Keratinocyte (primary cell): Measurements from ENCODE around the gene ARHGAP4. TPM values are rescaled to one million over a fixed set of nuclear protein-coding genes. Genes with fewer than 3 reads are reported as not detected.

ENCODE experiments used
- DNase-seq: peaks from one replicate; pipeline ENCODE4 v3.0.0-alpha.2; 2011; ENCODE audit warnings: low read depth, missing footprints, low spot score
- FAIRE-seq: peaks from 2 replicates; lab custom pipeline; 2011; peaks lifted over from hg19 to GRCh38; lab: Jason Lieb, UNC
- H2AFZ ChIP-seq: 2 replicates; pipeline ENCODE4 v1.6.0; 2012; ENCODE audit warnings: low read length, control low read depth, inconsistent platforms; ENCODE audit not compliant: control insufficient read depth
- H3K27ac ChIP-seq: 2 replicates; pipeline ENCODE4 v1.5.1; 2011; ENCODE audit warnings: low read length; ENCODE audit not compliant: control insufficient read depth, insufficient read depth
- H3K27me3 ChIP-seq: 3 replicates; pipeline ENCODE4 v1.6.0; 2011; ENCODE audit warnings: low read length; ENCODE audit not compliant: control insufficient read depth, insufficient read depth; ENCODE audit errors: extremely low read depth
- H3K36me3 ChIP-seq, 2 experiments: 2 replicates in 1 of 2; 3 replicates in 1 of 2; pipeline ENCODE4 v1.5.1; 2011; ENCODE audit warnings: low read length in 2 of 2, mild to moderate bottlenecking in 1 of 2; ENCODE audit not compliant: control insufficient read depth in 2 of 2, insufficient read depth in 2 of 2; ENCODE audit errors: extremely low read depth in 1 of 2
- H3K4me1 ChIP-seq: 3 replicates; pipeline ENCODE4 v1.5.1; 2011; ENCODE audit warnings: low read length; ENCODE audit not compliant: control insufficient read depth, insufficient read depth; ENCODE audit errors: extremely low read depth
- H3K4me2 ChIP-seq: 3 replicates; pipeline ENCODE4 v1.6.0; 2011; ENCODE audit warnings: low read depth, low read length; ENCODE audit not compliant: control insufficient read depth, insufficient read depth; ENCODE audit errors: extremely low read depth
- H3K4me3 ChIP-seq, 3 experiments: fragments of 200-600 bp in 1 of 3; sonication (generic) in 1 of 3; 2 replicates in 2 of 3; 3 replicates in 1 of 3; pipeline ENCODE4 v1.5.1; 2011 to 2016; ENCODE audit warnings: low read length in 3 of 3, mild to moderate bottlenecking in 3 of 3, control low read depth in 2 of 3, inconsistent platforms in 1 of 3, low read depth in 1 of 3, mixed read lengths in 1 of 3, mixed run types in 1 of 3, moderate library complexity in 1 of 3; ENCODE audit not compliant: control insufficient read depth in 2 of 3, insufficient read depth in 2 of 3; ENCODE audit errors: extremely low read depth in 1 of 3
- H3K79me2 ChIP-seq: 2 replicates; pipeline ENCODE4 v1.6.0; 2012; ENCODE audit warnings: low read length; ENCODE audit not compliant: control insufficient read depth, insufficient read depth
- H3K9ac ChIP-seq: 3 replicates; pipeline ENCODE4 v1.6.0; 2011; ENCODE audit warnings: low read length; ENCODE audit not compliant: control insufficient read depth, insufficient read depth; ENCODE audit errors: extremely low read depth
- H3K9me1 ChIP-seq: 3 replicates; pipeline ENCODE4 v1.6.0; 2011; ENCODE audit warnings: low read length; ENCODE audit not compliant: control insufficient read depth, insufficient read depth; ENCODE audit errors: extremely low read depth
- H3K9me3 ChIP-seq: 2 replicates; pipeline ENCODE4 v1.5.1; 2012; ENCODE audit warnings: low read depth, low read length; ENCODE audit not compliant: control insufficient read depth
- H4K20me1 ChIP-seq: 3 replicates; pipeline ENCODE4 v1.6.0; 2011; ENCODE audit warnings: low read length; ENCODE audit not compliant: control insufficient read depth, insufficient read depth; ENCODE audit errors: extremely low read depth
- CTCF ChIP-seq, 3 experiments: IDR thresholded peaks in 1 of 3; conservative IDR thresholded peaks in 1 of 3; optimal IDR thresholded peaks in 1 of 3; 2 replicates in 2 of 3; 3 replicates in 1 of 3; pipeline versions ENCODE3 to v1.5.1; 2011; ENCODE audit warnings: low read length in 3 of 3, mild to moderate bottlenecking in 3 of 3, moderate library complexity in 2 of 3, control low read depth in 1 of 3, inconsistent platforms in 1 of 3; ENCODE audit not compliant: insufficient read depth in 2 of 3; ENCODE audit errors: extremely low read depth in 1 of 3
- EZH2 ChIP-seq: IDR thresholded peaks from one replicate; pipeline ENCODE4 v1.6.1; 2012; ENCODE audit warnings: inconsistent platforms, mild to moderate bottlenecking, low read length, moderate library complexity
- dilution Hi-C: fragments of 300-500 bp; cut with MboI; formaldehyde crosslinking; loops from one replicate; pipeline ENCODE4 v1.7.0; 2020; ENCODE audit warnings: low sequenced_read_pairs; ENCODE audit not compliant: extremely low pct_ligation_motif_present
- polyA plus RNA-seq, 5 experiments: library from polyadenylated mRNA; depleted of rRNA in 3 of 5; stranded (reverse) in 3 of 5; stranded (forward) in 1 of 5; unstranded in 1 of 5; fragments of >200 nt; gene quantifications; 1 replicate in 1 of 5; 2 replicates in 3 of 5; 3 replicates in 1 of 5; pipeline versions ENCODE4 v1.2.1 to v1.2.3, GENCODE V29; 2011 to 2012; ENCODE audit warnings: missing spikeins in 2 of 5, low read depth in 1 of 5, low replicate concordance in 1 of 5

Gene ARHGAP4
- polyA plus RNA-seq, 1 donor (not counting 4 experiments of a cell fraction or from before 2014, with no cell fraction given), result 0.35 TPM

GRCh38 chrX:153964105-153964504, 38.0 kb upstream of the ARHGAP4 start:
- TF ChIP-seq EZH2, result no peak
- TF ChIP-seq CTCF (optimal IDR thresholded peaks at IDR 0.05 in 1 of 3, IDR thresholded peaks at IDR 0.05 in 1 of 3, conservative IDR thresholded peaks at IDR 0.05 in 1 of 3; ENCODE audit: extremely low read depth in 1 of 3, insufficient read depth in 2 of 3, low read length in 3 of 3), result no peak
- Histone ChIP-seq H3K9me1 (no peaks in the 10 kb centered on the region), H3K27ac (no peak overlapping the region), H4K20me1 (peaks cover 17% of the 10 kb centered on the region), H3K9ac (no peak overlapping the region), H3K27me3 (no peaks in the 10 kb centered on the region), H3K4me2 (no peak overlapping the region), H3K4me3 (no peak overlapping the region), H2AFZ (no peak overlapping the region), H3K9me3 (no peaks in the 10 kb centered on the region), H3K79me2 (peaks cover 62% of the 10 kb centered on the region), H3K36me3 (peaks cover 11 to 30% of the 10 kb centered on the region in 2 experiments), H3K4me1 (peaks cover 7% of the 10 kb centered on the region)
- FAIRE-seq, result no peak
- no peak for DNase-seq
- dilution Hi-C loops, result no loop called here

GRCh38 chrX:153963546-153963945, 37.5 kb upstream of the ARHGAP4 start:
- dilution Hi-C loops, result no loop called here
- Histone ChIP-seq H3K27ac (no peak overlapping the region), H3K9me3 (no peaks in the 10 kb centered on the region), H3K79me2 (peaks cover 56% of the 10 kb centered on the region), H3K4me3 (no peak overlapping the region), H3K36me3 (peaks cover 14 to 30% of the 10 kb centered on the region in 2 experiments), H2AFZ (no peak overlapping the region), H3K27me3 (no peaks in the 10 kb centered on the region), H3K4me2 (no peak overlapping the region), H3K9me1 (no peaks in the 10 kb centered on the region), H4K20me1 (peaks cover 17% of the 10 kb centered on the region), H3K9ac (no peak overlapping the region), H3K4me1 (peaks cover 3% of the 10 kb centered on the region)
- no peak for FAIRE-seq
- TF ChIP-seq CTCF (optimal IDR thresholded peaks at IDR 0.05 in 1 of 3, IDR thresholded peaks at IDR 0.05 in 1 of 3, conservative IDR thresholded peaks at IDR 0.05 in 1 of 3; ENCODE audit: extremely low read depth in 1 of 3, insufficient read depth in 2 of 3, low read length in 3 of 3), result no peak
- no peak for TF ChIP-seq EZH2
- no peak for DNase-seq
